GM18505 (cell line): ENCODE measurements around the gene KCNRG.

Experiments
- ATAC-seq: cut with Tn5 transposase; IDR thresholded peaks from one replicate; pipeline ENCODE4 v1.9.1; 2021; ENCODE audit not compliant: unreplicated experiment
- POLR2A ChIP-seq: IDR thresholded peaks from 4 replicates; pipeline ENCODE4 v1.6.1; 2011; ENCODE audit warnings: borderline replicate concordance; ENCODE audit not compliant: insufficient read depth, insufficient read length; ENCODE audit errors: extremely low read depth

KCNRG gene

DNA sequence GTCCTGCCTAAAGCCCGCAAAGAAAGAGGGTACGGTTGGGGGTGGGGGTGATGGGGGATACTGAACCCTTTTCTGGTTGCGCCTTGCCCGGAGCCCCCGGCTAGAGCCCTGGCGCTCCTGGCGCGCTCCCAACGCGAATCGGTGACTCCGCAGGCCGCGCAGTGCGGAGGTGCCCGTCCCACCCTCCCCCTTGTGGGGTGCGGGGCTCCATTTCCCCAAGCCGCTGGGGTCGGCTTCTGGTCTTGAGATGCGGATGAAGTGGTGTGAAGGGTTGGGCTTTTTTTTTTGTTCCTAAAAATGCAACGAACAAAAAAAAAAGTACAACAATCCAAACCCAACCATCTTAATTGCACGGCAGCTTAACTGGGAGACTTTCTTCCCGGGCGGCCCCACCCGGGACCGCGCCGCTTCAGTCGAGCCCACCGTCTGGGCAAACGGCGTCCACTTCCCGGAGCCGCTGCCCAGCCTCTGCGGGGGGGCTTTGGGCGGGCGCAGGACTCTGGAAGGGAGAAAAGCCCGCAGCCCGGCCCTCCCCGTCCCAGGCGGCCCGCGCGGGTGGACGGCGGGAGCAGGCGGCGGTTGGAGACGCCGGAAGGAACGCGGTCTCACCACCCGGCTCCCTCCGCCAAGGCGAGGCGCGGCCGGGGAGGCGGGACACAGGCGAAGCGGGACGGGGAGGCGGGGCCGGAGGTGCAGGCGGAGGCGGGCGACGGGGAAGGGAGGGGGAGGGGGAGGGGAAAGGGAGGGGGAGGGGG is 18.9 kb upstream of the KCNRG start:
- peak; percentile 55 for TF ChIP-seq POLR2A
- ATAC-seq: peak; percentile 58

DNA sequence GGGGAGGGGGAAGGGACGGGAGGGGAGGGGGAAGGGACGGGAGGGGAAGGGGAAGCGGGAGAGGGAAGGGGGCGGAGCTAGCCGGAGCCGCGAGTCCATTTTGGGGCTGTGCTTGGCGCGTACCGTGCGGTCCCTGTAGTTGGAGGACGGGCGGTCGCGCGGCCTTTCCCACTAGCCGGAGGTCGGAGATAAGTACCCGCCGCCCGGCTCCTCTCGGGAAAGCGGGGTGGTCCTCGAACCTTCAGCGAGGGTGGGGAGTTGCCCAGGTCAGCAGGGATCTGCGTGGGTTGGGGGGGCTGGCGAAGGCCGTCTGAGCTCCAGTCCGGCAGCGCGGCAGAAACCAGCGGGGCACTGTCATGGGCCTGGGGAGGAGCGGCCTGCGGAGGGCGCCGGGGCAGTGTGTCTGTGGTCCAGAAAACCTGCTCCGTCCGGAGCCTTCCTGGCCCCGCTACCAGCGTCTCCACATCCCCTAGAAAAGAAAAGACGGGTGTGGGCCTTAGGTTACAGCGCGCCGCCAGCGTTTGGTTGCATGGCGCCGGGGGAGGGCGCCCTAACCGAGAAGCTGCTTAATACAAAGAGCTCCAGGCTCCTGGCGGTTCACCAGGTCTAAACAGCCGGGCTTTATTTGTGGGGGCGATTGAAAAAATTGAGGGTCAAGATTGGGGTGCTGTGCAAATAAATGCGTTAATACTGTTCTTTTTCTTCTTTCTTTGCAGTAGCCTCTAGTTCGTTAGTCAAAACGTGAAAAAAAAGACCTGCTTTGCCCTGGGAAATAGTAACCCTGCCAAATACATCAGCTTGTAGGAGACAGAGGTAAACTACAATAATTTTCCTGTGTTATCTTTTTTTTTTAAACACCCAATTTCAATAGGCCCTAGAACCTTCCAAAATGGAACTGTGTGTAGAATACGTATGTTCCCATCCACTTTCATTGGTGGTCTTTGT is 18.0 kb upstream of the KCNRG start, which contains the start of gene TRIM13:
Gene TRIM13, plus strand, starts transcription at position 92 of the 945 bp plus-strand sequence. CDS start 14,899 bp downstream, outside the sequence.
- peak; percentile 87 for TF ChIP-seq POLR2A
- peak; percentile 68 for ATAC-seq

DNA sequence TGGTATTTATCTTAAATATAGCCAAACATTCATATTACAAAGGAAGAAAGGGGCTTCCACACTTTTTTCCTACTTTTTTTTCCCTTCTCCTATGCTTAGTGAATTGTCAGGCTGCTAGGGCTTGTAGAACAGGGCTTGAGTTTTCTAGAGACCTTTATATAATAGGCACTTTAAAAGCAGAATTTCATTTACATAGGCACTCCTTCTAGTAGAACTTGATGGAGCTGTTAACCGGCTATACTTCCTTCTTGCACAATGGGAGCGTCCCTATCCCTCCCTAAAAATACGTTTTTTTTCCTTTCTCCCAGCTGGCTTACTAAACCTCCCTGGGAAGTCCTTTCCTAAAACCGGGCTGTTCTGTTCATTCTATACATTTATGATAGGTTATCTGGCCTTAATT is 17.3 kb upstream of the KCNRG start:
- TF ChIP-seq POLR2A: no peak
- ATAC-seq: no peak

DNA sequence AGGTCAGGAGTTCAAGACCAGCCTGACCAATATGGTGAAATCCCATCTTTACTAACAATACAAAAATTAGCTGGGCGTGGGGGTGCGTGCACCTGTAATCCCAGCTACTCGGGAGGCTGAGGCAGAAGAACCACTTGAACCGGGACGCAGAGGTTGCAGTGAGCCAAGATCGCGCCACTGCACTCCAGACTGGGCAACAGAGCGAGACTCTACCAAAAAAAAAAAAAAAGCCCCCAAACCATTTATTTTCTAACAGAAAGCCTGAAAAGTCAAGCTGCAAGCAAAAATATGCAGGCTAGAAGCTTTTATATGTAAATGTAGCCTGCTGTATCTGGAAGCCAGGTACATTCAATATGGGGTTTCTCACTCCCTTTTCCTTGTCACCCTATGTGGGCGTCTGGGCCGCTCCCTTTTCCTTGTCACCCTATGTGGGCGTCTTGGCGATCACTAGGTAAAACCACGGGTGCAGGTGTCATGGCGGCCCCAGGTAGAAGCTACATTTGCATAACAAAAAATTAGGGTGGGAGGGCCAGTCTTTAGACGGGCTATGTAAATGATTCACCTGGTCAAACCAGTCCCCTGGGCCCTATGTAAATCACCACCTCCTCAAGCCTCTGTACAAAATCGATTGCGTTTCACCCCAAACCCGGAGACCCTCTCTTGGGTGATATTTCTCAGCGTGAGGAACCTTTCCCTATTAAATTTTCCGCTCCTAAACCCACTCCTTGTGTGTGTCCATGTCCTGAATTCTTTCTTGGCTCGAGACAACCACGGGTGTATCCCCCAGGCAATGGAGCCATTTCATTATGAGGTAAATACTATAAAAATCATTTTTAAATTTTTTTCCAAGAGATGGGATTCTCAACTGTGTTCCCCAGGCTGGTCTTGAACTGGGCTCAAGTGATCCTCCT is 16.3 kb upstream of the KCNRG start:
- TF ChIP-seq POLR2A: no peak
- ATAC-seq: no peak

DNA sequence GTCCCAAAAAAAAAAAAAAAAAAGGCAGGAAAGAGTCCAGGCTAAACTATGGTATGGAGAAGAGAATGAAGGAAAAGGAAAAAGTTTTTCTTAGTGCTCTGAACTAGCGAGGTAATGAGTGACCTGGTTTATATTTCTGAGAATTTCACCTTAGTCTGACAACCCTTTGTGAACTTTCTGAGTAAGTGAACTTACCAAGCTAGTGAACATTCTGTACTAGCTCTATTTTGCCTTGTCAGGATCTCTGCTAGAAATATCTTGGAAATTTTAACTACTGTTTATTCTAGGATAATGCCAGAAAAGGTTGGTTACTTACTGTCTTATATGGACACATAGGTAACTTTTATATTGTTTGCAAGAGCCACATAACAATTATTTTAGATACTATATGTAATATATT is 14.0 kb upstream of the KCNRG start:
- no peak for ATAC-seq
- TF ChIP-seq POLR2A: no peak

DNA sequence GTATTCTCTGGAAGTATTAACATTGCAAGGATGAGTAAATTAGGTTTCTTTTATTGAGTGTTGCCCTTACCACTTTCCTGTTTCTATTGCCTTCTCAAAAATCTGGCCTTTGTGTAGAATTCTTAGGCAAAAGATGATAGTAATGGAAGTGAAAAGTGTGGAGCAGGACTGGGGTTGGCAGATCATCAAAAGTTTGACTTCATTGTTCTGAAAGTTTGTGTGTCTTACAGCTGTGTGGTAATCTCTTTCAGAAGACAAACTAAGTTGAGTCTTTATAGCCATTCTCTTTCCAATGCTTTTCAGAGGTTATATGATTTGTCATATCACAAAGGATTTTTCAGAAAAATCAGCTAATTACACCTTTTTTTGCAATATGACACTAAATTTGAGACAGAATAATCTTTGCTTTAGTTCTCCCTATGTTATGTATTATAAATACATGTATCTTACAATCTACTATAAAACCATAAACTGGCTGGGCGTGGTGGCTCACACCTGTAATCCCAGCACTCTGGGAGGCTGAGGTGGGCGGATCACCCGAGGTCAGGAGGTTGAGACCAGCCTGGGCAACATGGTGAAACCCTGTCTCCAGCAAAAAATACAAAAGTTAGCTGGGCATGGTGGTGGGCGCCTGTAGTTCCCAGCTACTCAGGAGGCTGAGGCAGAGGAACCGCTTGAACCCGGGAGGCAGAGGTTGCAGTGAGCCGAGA is 8.7 kb upstream of the KCNRG start:
- TF ChIP-seq POLR2A: no peak
- ATAC-seq: no peak

DNA sequence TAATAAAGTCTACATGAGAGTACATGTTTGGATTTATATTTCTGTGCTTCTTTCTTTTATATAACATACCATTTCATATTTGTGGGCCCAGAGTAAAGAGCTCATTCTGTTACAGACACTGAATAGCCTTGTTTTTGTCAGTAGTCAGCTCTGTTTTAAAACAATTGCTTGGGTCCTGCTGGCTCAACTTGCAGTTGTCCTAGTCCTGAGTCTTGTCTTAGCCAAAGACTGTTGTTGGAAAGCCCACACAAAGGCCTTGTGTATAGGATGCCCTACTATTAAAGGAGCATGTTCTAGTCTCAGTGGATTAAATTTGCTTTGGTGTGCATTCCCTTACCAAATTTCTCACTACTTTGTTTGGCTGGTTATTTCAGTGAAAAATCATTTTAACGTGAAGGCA is 3.8 kb upstream of the KCNRG start:
- ATAC-seq: no peak
- no peak for TF ChIP-seq POLR2A

DNA sequence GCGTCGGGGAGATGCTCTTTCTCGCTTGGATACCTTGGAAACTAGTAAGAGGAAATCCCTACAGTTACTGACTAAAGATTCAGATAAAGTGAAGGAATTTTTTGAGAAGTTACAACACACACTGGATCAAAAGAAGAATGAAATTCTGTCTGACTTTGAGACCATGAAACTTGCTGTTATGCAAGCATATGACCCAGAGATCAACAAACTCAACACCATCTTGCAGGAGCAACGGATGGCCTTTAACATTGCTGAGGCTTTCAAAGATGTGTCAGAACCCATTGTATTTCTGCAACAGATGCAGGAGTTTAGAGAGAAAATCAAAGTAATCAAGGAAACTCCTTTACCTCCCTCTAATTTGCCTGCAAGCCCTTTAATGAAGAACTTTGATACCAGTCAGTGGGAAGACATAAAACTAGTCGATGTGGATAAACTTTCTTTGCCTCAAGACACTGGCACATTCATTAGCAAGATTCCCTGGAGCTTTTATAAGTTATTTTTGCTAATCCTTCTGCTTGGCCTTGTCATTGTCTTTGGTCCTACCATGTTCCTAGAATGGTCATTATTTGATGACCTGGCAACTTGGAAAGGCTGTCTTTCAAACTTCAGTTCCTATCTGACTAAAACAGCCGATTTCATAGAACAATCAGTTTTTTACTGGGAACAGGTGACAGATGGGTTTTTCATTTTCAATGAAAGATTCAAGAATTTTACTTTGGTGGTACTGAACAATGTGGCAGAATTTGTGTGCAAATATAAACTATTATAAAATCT is 2.7 kb upstream of the KCNRG start:
- no peak for TF ChIP-seq POLR2A
- no peak for ATAC-seq

DNA sequence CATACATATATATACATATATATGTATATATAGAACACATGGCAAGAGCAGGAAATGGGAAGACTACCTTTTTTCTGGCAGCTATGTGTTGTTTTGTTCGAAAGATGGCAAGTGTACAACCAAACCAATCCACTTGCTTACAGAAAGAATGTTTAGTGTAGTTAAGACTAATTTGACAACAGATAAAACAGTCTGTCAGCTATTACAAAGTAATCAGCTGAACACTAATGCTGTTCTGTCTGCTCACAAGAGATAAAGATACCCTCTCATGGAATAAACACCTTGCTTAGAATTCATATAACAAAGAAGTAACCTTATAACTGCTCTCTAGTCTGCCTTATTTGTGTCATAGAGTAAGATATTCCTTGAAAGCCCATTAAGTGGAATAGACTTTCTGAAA is 858 bp upstream of the KCNRG start:
- no peak for TF ChIP-seq POLR2A
- ATAC-seq: no peak

DNA sequence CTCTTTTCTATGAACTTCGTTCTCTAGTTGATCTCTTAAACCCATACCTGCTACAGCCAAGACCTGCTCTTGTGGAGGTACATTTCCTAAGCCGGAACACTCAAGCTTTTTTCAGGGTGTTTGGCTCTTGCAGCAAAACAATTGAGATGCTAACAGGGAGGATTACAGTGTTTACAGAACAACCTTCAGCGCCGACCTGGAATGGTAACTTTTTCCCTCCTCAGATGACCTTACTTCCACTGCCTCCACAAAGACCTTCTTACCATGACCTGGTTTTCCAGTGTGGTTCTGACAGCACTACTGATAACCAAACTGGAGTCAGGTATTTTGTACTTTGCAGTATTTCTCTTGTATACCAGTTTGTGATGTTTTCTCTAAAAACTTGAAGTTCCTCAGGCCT is 506 bp downstream of the KCNRG start:
- ATAC-seq: no peak
- no peak for TF ChIP-seq POLR2A

DNA sequence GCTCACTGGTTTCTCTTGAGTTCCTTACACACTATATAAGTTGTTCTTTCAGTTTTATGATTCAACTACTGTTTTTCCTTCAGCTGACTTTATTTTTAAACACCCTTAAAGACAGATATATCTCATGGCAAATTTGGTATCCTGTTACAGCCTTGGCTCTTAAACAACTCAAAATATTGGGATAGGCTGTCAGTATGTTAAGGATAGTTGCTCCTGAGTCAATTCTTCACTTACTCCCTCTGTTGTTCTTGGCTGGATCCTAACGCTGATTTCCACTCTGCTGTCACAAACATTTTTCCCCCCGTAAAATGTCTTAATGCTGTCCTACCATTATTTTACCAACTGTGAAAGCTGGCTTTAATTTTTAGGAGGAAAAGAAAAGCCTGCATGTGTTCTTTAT is 1.2 kb downstream of the KCNRG start:
- no peak for TF ChIP-seq POLR2A
- ATAC-seq: no peak

DNA sequence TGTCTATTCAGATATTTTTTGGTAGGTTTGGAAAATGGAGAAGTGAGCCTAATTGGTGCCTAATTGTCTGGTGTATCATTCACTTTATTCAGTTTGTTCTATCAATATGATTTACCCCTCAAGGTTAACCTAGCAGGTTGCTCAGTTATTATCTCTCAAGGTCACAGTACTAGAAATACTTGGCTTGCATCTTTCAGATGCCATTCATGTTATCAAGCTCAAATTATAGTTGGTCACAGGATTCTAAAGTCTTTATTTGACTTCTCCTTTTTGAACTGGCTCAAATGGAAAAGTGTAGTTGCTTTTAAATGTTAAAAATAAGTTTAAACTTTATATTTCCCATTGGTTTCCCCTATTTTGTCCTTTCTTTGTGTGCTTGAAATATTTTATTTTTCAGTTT is 2.6 kb downstream of the KCNRG start:
- ATAC-seq: no peak
- no peak for TF ChIP-seq POLR2A
